Fibroblast of skin of right biceps (primary cell): ENCODE results near the gene OR5M10.
"Not testable (repeated sequence)": the region's sequence is repeated elsewhere in the genome, so short reads cannot be mapped to it uniquely, and the experiment has no call there.

ENCODE experiments used
- DNase-seq: peaks from one replicate; pipeline ENCODE4 v3.0.0-alpha.2; 2013

Gene OR5M10

DNA sequence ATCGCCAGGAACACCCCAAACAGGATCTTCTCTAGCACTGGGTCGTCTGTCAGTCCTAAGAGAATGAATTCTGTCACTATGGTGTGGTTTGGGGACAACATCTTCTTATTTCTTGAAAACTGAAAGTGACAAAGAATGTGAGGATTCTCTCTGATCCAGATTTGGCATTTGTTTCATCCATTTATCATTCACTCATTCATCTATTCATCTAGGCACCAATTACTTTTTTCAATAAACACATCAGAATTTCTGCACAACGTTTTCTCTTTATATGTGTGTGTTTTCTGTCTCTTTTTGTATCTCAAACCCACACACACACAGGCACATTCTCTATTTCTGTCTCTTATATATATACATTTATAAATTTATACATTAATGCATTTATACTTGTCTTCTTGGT lies at the start of gene OR5M10:
Gene OR5M10, minus strand, starts transcription at position 101 of the 400 bp plus-strand sequence. Its CDS starts 0 bp downstream, at position 101.
- DNase-seq, result no peak

GRCh38 chr11:56625946-56626345 lies 48.4 kb upstream of the OR5M10 start:
- DNase-seq, result no peak

- DNase-seq, result peak; percentile 45
These were observed 47.2 kb upstream of the OR5M10 start for GRCh38 chr11:56624661-56625110.

GRCh38 chr11:56611174-56611573 lies 33.7 kb upstream of the OR5M10 start:
- no peak for DNase-seq

- not testable (repeated sequence) for DNase-seq
These were observed 14.7 kb upstream of the OR5M10 start for GRCh38 chr11:56592088-56592717.

- no peak for DNase-seq
These were observed 18.9 kb downstream of the OR5M10 start for GRCh38 chr11:56558574-56558973.

DNA sequence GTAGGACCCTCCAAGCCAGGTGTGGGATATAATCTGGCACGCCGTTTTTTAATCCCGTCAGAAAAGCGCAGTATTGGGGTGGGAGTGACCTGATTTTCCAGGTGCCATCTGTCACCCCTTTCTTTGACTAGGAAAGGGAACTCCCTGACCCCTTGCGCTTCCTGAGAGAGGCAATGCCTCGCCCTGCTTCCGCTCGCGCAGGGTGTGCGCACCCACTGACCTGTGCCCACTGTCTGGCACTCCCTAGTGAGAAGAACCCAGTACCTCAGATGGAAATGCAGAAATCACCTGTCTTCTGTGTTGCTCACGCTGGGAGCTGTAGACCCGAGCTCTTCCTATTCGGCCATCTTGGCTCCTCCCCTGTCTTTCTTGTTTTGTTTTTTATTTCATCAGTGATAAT lies 22.8 kb downstream of the OR5M10 start:
- DNase-seq, result not testable (repeated sequence)

DNA sequence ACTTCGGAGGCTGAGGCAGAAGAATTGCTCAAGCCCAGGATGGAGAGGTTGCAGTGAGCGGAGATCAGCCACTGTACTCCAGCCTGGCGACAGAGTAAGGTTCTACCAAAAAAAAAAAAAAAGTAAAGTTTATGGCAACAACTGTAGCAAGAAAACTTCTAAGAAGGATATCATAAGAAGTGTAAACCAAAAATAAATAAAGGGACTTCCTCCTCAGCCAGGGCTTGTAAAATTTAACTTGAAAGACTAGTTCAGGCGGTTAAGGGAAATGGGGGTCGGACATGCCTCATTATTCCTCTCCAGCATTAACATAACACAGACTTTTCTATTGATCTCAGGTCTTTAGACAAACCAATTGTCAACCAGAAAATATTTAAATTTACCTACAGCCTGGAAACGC lies 32.0 kb downstream of the OR5M10 start:
- DNase-seq, result no peak

DNA sequence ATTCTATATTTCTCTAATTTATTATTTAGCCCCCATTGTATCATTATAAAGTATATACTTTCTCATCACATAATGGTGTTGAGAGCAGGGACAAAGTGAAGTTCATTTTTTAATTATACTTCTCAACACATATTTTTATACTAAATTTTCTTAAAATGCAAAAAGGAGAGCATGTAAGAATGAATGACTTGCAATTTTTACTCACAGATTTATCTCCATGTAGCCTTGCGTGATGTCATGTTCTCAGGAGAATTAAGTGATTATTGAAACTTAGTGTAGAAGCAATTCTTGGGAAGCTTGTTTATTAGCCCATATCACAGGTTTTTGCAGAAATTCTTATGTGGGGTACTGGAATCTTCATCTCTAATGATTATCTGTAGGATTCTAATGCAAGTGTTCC lies 33.8 kb downstream of the OR5M10 start:
- DNase-seq, result no peak

GRCh38 chr11:56543157-56543556 lies 34.4 kb downstream of the OR5M10 start, which contains the start of gene OR5M11:
Gene OR5M11 (minus strand): TSS chr11:56543257. CDS start chr11:56543257, 0 bp downstream.
- no peak for DNase-seq

GRCh38 chr11:56533054-56533740 lies 44.3 kb downstream of the OR5M10 start:
- DNase-seq, result no peak

DNA sequence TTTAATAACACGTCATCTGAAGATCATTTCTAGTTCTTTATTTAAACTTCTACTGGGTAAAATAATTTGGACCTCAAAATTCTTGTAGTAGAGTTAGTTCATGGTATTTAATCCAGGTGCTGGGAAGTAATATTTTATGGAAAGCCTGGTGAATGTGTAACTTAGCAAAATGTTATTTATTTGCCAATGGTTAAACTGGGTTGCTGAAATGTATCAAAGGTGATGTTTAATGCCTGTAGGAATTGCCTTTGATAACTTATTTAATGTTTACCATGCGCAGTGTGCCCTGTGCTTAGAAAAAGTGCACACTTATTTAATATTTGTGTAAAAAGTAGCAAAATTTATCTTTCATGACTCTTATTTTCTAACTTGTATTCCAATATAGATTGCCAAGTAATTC lies 45.7 kb downstream of the OR5M10 start:
- no peak for DNase-seq
